Measurements from ENCODE around the gene PPIG.

- TF ChIP-seq GATA3 (IDR thresholded peaks at IDR 0.05; ENCODE audit: low read depth, low read length): no peak
- no peak for TF ChIP-seq GATA2 (IDR thresholded peaks at IDR 0.05; ENCODE audit: low read depth, low read length)
Measured at GRCh38 chr2:169673921-169674320, 89.8 kb downstream of the PPIG start.

All from SH-SY5Y (cell line).